A549 (cell line): ENCODE data around the gene KCNAB2. TPM values are rescaled to one million over a fixed set of nuclear protein-coding genes. Genes with fewer than 3 reads are reported as not detected.

Experiments used
- ATAC-seq, 2 experiments: fragments of 200-7000 bp in 1 of 2; fragments of >200 bp in 1 of 2; cut with Nextera tagmentation in 1 of 2; cut with Tn5 transposase in 1 of 2; 3 replicates each; pipeline versions ENCODE4 v1.8.0 to v1.9.1; 2018 to 2020; ENCODE audit warnings: mild to moderate bottlenecking in 1 of 2, moderate library complexity in 1 of 2
- CTCF ChIA-PET: fragments of 300-600 bp; sonication (Branson Sonifier 250); formaldehyde crosslinking; extraction: SDS; loops from one replicate; lab custom pipeline; 2021; ENCODE audit warnings: antibody characterized with exemption, inconsistent platforms; lab: Yijun Ruan, JAX
- POLR2A ChIA-PET: fragments of 350-600 bp; formaldehyde crosslinking; extraction: SDS; loops from one replicate; lab custom pipeline; 2021; ENCODE audit warnings: antibody characterized with exemption, inconsistent platforms; lab: Yijun Ruan, JAX
- DNase-seq, 2 experiments: peaks; one replicate each; pipeline versions ENCODE4 v3.0.0 to v3.0.0-alpha.2; 2011 to 2016; ENCODE audit warnings: low read depth in 1 of 2, low spot score in 1 of 2
- FAIRE-seq: peaks from 2 replicates; lab custom pipeline; 2011; peaks lifted over from hg19 to GRCh38; lab: Jason Lieb, UNC
- H3K27ac ChIP-seq, 2 experiments: fragments of >200 bp; sonication (Bioruptor Twin); formaldehyde crosslinking; 3 replicates each; pipeline ENCODE4 v1.5.1; 2016 to 2017
- H3K4me1 ChIP-seq: fragments of >200 bp; sonication (Bioruptor Twin); formaldehyde crosslinking; 3 replicates; pipeline ENCODE4 v1.6.1; 2016
- H3K4me2 ChIP-seq: fragments of >200 bp; sonication (Bioruptor Twin); formaldehyde crosslinking; 3 replicates; pipeline ENCODE4 v1.6.1; 2016
- H3K4me3 ChIP-seq: fragments of >200 bp; sonication (Bioruptor Twin); formaldehyde crosslinking; 3 replicates; pipeline ENCODE4 v1.5.1; 2016
- H3K9me3 ChIP-seq: fragments of >200 bp; sonication (Bioruptor Twin); formaldehyde crosslinking; 3 replicates; pipeline ENCODE4 v1.6.1; 2016
- CBX2 ChIP-seq: fragments of 200-600 bp; sonication (generic); IDR thresholded peaks from 2 replicates; pipeline ENCODE4 v1.6.1; 2016; ENCODE audit warnings: low read depth, mild to moderate bottlenecking, borderline replicate concordance
- EHF ChIP-seq: fragments of 250-450 bp; sonication (Bioruptor Pico); IDR thresholded peaks from 2 replicates; pipeline ENCODE4 v1.5.0; 2020; ENCODE audit warnings: mild to moderate bottlenecking
- EHMT2 ChIP-seq: fragments of 200-600 bp; sonication (generic); IDR thresholded peaks from 2 replicates; pipeline ENCODE4 v1.6.1; 2016; ENCODE audit warnings: antibody characterized with exemption, low read depth, mild to moderate bottlenecking, moderate library complexity
- EP300 ChIP-seq, 2 experiments: fragments of >200 bp; sonication (Bioruptor Twin); formaldehyde crosslinking; IDR thresholded peaks; 2 replicates in 1 of 2; 3 replicates in 1 of 2; pipeline ENCODE4 v1.6.1; 2016 to 2017
- ESRRA ChIP-seq: fragments of 150-350 bp; IDR thresholded peaks from 2 replicates; pipeline ENCODE4 v1.6.1; 2014; ENCODE audit warnings: mild to moderate bottlenecking, low read length, borderline replicate concordance
- FOSB ChIP-seq: fragments of 250-450 bp; sonication (Bioruptor Pico); IDR thresholded peaks from 2 replicates; pipeline ENCODE4 v1.5.0; 2020; ENCODE audit warnings: mild to moderate bottlenecking, moderate library complexity
- FOXS1 ChIP-seq: fragments of 250-450 bp; sonication (Bioruptor Pico); IDR thresholded peaks from 2 replicates; pipeline ENCODE4 v1.5.0; 2020; ENCODE audit warnings: mild to moderate bottlenecking, moderate library complexity
- GATA3 ChIP-seq: IDR thresholded peaks from 2 replicates; pipeline ENCODE4 v1.6.1; 2012; ENCODE audit warnings: borderline replicate concordance
- HDAC2 ChIP-seq: fragments of 200-600 bp; sonication (generic); IDR thresholded peaks from 2 replicates; pipeline ENCODE4 v1.6.1; 2016
- HES2 ChIP-seq: fragments of >200 bp; sonication (Bioruptor Twin); formaldehyde crosslinking; IDR thresholded peaks from 2 replicates; pipeline ENCODE4 v1.6.1; 2016
- HEYL ChIP-seq: fragments of 250-450 bp; sonication (Bioruptor Pico); IDR thresholded peaks from 2 replicates; pipeline ENCODE4 v1.8.0; 2021; ENCODE audit warnings: mild to moderate bottlenecking, moderate library complexity
- HMGXB4 ChIP-seq: fragments of 250-450 bp; sonication (Bioruptor Pico); IDR thresholded peaks from 2 replicates; pipeline ENCODE4 v1.5.0; 2021; ENCODE audit warnings: mild to moderate bottlenecking, moderate library complexity, borderline replicate concordance
- HOXA7 ChIP-seq: fragments of 250-450 bp; sonication (Bioruptor Pico); IDR thresholded peaks from 2 replicates; pipeline ENCODE4 v1.5.0; 2020; ENCODE audit warnings: mild to moderate bottlenecking, moderate library complexity
- HOXB5 ChIP-seq: fragments of 250-450 bp; sonication (Bioruptor Pico); IDR thresholded peaks from 2 replicates; pipeline ENCODE4 v1.5.0; 2020; ENCODE audit warnings: mild to moderate bottlenecking, moderate library complexity
- JUNB ChIP-seq: fragments of >200 bp; sonication (Bioruptor Twin); formaldehyde crosslinking; IDR thresholded peaks from 2 replicates; pipeline ENCODE4 v1.6.1; 2016
- MYC ChIP-seq: IDR thresholded peaks from 2 replicates; pipeline ENCODE4 v1.6.1; 2012; ENCODE audit warnings: mild to moderate bottlenecking, inconsistent platforms, low read length, improper control_type of control experiment, borderline replicate concordance
- NR3C1 ChIP-seq: fragments of >200 bp; sonication (Bioruptor Twin); formaldehyde crosslinking; IDR thresholded peaks from 3 replicates; pipeline ENCODE4 v1.6.1; 2017
- PBX3 ChIP-seq: IDR thresholded peaks from 2 replicates; pipeline ENCODE4 v1.6.1; 2012
- POLR2AphosphoS2 ChIP-seq: conservative IDR thresholded peaks from 2 replicates; pipeline ENCODE4 v1.6.1; 2012; ENCODE audit warnings: low read length, improper control_type of control experiment, inconsistent platforms
- RAD21 ChIP-seq, 2 experiments: fragments of >200 bp in 1 of 2; sonication (Bioruptor Twin) in 1 of 2; formaldehyde crosslinking in 1 of 2; IDR thresholded peaks in 1 of 2; conservative IDR thresholded peaks in 1 of 2; 2 replicates in 1 of 2; 3 replicates in 1 of 2; pipeline ENCODE4 v1.6.1; 2012 to 2018; ENCODE audit warnings: inconsistent platforms in 1 of 2
- RCOR1 ChIP-seq: fragments of 150-350 bp; IDR thresholded peaks from 2 replicates; pipeline ENCODE4 v1.6.1; 2014; ENCODE audit warnings: antibody characterized with exemption, low read length, low read depth
- SREBF2 ChIP-seq: fragments of 450-650 bp; IDR thresholded peaks from 2 replicates; pipeline ENCODE4 v1.6.1; 2014; ENCODE audit warnings: mild to moderate bottlenecking, moderate library complexity
- TFCP2L1 ChIP-seq: fragments of 250-450 bp; sonication (Bioruptor Pico); IDR thresholded peaks from 2 replicates; pipeline ENCODE4 v1.5.0; 2021; ENCODE audit warnings: mild to moderate bottlenecking
- ZC3H11A ChIP-seq: fragments of 450-650 bp; IDR thresholded peaks from 2 replicates; pipeline ENCODE4 v1.6.1; 2014; ENCODE audit warnings: antibody characterized with exemption, mild to moderate bottlenecking
- ZSCAN20 ChIP-seq: fragments of 250-450 bp; sonication (Bioruptor Pico); IDR thresholded peaks from 2 replicates; pipeline ENCODE4 v1.8.0; 2022; ENCODE audit warnings: mild to moderate bottlenecking, moderate library complexity
- WGBS: methylation state at CpG from one replicate; pipeline ENCODE4 v1.1.6; 2017; ENCODE audit errors: missing lambda C conversion rate; 5-methylcytosine and 5-hydroxymethylcytosine counted together
- polyA plus RNA-seq, 4 experiments: library from polyadenylated mRNA; depleted of rRNA in 3 of 4; stranded (reverse); fragments of >200 nt; fragmentation: RNase III in 1 of 4; extraction: RNeasy Plus Mini Kit Qiagen cat#74134 plus additional on column Dnase treatment in 1 of 4; gene quantifications; 2 replicates in 3 of 4; 3 replicates in 1 of 4; pipeline ENCODE4 v1.2.3, GENCODE V29; 2011 to 2017
- TF ChIP-seq, protein P1 (sequence below): fragments of 200-600 bp; sonication (generic); IDR thresholded peaks from 2 replicates; pipeline ENCODE4 v1.6.1; 2016; ENCODE audit warnings: antibody characterized with exemption, mild to moderate bottlenecking, moderate library complexity

The KCNAB2 gene
- polyA plus RNA-seq, 2 of the 4 experiments (the other 2 are of a cell fraction), result 7.3 to 9.9 TPM

GRCh38 chr1:6109688-6110087, 64.0 kb downstream of the KCNAB2 start:
- no CpG with 5 or more reads among the region's 24 CpGs for WGBS
- H3K4me3 ChIP-seq, result no peak overlapping the region
- TF ChIP-seq JUNB (no peak), ESRRA (no peak), HMGXB4 (CRISPR knock-in tag) (no peak), HOXB5 (CRISPR knock-in tag) (no peak), RCOR1 (no peak), HES2 (no peak), MYC (no peak), RAD21 (conservative IDR thresholded peaks at IDR 0.05 in 1 of 2, IDR thresholded peaks at IDR 0.05 in 1 of 2) (no peak), EHF (CRISPR knock-in tag) (no peak), POLR2AphosphoS2 (no peak), HEYL (CRISPR knock-in tag) (no peak), HOXA7 (no peak), EHMT2 (no peak), ZSCAN20 (CRISPR knock-in tag) (no peak), FOSB (CRISPR knock-in tag) (no peak), FOXS1 (CRISPR knock-in tag) (no peak)
- TF ChIP-seq, protein P1, sequence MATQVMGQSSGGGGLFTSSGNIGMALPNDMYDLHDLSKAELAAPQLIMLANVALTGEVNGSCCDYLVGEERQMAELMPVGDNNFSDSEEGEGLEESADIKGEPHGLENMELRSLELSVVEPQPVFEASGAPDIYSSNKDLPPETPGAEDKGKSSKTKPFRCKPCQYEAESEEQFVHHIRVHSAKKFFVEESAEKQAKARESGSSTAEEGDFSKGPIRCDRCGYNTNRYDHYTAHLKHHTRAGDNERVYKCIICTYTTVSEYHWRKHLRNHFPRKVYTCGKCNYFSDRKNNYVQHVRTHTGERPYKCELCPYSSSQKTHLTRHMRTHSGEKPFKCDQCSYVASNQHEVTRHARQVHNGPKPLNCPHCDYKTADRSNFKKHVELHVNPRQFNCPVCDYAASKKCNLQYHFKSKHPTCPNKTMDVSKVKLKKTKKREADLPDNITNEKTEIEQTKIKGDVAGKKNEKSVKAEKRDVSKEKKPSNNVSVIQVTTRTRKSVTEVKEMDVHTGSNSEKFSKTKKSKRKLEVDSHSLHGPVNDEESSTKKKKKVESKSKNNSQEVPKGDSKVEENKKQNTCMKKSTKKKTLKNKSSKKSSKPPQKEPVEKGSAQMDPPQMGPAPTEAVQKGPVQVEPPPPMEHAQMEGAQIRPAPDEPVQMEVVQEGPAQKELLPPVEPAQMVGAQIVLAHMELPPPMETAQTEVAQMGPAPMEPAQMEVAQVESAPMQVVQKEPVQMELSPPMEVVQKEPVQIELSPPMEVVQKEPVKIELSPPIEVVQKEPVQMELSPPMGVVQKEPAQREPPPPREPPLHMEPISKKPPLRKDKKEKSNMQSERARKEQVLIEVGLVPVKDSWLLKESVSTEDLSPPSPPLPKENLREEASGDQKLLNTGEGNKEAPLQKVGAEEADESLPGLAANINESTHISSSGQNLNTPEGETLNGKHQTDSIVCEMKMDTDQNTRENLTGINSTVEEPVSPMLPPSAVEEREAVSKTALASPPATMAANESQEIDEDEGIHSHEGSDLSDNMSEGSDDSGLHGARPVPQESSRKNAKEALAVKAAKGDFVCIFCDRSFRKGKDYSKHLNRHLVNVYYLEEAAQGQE, result no peak
- TF ChIP-seq, all 56 proteins: peak for 0
- no peak for DNase-seq
- Histone ChIP-seq H3K27ac (no peak overlapping the region), H3K4me1 (no peaks in the 10 kb centered on the region), H3K4me2 (no peak overlapping the region), H3K9me3 (no peaks in the 10 kb centered on the region)
- POLR2A ChIA-PET, result no interaction called here
- ATAC-seq, result no peak
- no peak for FAIRE-seq
- CTCF ChIA-PET, result interaction anchor here (1.2 to 1.6 kb wide), 6 partner anchors 26 to 135 kb away, joined by 3 to 18 read pairs (median 4); no protein-coding TSS in a partner anchor

GRCh38 chr1:6110326-6110725, 64.6 kb downstream of the KCNAB2 start:
- H3K4me2 ChIP-seq, result no peak overlapping the region
- H3K4me3 ChIP-seq, result no peak overlapping the region
- no peaks in the 10 kb centered on the region for H3K4me1 ChIP-seq
- ChIA-PET CTCF (interaction anchor here (0.7 to 1.6 kb wide), 3 partner anchors 27 to 134 kb away, joined by 3 to 5 read pairs (median 4); no protein-coding TSS in a partner anchor), POLR2A (no interaction called here)
- H3K9me3 ChIP-seq, result no peaks in the 10 kb centered on the region
- FAIRE-seq (no peak), ATAC-seq (no peak), DNase-seq (no peak)
- WGBS, result 52% methylated on average over 3 of the region's 15 CpGs
- no peak overlapping the region for H3K27ac ChIP-seq
- no peak for TF ChIP-seq EHMT2
- no peak for TF ChIP-seq GATA3
- no peak for TF ChIP-seq SREBF2
- TF ChIP-seq, protein P1, result no peak
- TF ChIP-seq PBX3, result no peak
- no peak for TF ChIP-seq CBX2
- no peak for TF ChIP-seq NR3C1
- TF ChIP-seq EHF (CRISPR knock-in tag), result no peak
- no peak for TF ChIP-seq EP300 (IDR thresholded peaks at IDR 0.05)
- no peak for TF ChIP-seq TFCP2L1
- TF ChIP-seq ZC3H11A, result no peak
- no peak for TF ChIP-seq HMGXB4 (CRISPR knock-in tag)
- TF ChIP-seq HDAC2, result no peak
